ENCODE results near the gene ZSWIM6.
A peak's percentile ranks its signal among the peaks of the same experiment; 100 is the strongest.

The ZSWIM6 gene

DNA sequence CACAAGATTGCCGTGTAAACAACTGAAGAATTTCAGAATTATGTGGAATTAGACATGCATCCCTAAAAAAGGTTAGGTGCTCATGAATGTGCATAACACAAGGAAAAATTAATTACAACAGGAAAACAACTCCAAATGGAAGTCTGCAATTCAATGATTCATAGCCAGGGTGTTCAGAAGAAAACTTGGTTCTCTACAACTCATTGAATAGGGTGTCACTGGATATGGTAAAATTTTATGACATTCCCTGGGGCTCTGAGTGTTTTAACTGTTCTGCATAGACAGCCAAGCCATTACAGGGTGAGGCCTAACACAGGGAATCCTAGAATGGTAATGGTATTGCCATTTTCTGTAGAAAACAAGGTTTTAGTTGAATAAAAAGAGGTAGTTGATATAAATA is 24.4 kb upstream of the ZSWIM6 start:
- DNase-seq, result no peak

GRCh38 chr5:61308712-61309111 is 23.3 kb upstream of the ZSWIM6 start:
- DNase-seq, result no peak

GRCh38 chr5:61309115-61309514 is 22.9 kb upstream of the ZSWIM6 start:
- DNase-seq, result no peak

DNA sequence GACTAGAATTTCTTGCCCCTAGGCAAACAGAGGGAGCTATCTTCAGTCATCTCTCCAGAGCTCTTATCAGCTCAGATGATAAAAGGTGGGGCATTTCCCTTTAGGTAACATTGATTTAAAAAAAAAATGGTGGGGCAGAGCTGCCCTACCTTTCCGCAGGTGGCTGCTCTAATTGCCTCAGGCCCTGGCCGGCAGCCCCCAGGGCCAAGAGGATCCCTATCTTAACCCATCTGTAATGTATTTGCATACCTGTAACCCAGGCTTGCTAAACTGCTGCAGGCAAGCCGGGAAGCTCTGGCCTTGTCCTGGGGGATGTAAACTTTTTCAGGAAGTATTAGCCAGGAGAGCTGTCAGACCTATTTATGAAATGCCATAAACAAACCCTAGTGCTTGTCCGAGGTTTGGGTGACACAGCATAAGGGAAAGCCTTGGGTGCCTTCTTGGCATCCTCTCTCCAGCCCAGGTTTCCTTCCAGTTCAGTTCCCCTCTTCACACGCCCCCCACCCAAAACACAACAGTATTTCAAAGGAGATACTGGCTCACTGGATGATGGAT is 20.9 kb upstream of the ZSWIM6 start:
- peak; percentile 80 for DNase-seq

- DNase-seq, result no peak
Measured at GRCh38 chr5:61311836-61312808, 19.9 kb upstream of the ZSWIM6 start.

DNA sequence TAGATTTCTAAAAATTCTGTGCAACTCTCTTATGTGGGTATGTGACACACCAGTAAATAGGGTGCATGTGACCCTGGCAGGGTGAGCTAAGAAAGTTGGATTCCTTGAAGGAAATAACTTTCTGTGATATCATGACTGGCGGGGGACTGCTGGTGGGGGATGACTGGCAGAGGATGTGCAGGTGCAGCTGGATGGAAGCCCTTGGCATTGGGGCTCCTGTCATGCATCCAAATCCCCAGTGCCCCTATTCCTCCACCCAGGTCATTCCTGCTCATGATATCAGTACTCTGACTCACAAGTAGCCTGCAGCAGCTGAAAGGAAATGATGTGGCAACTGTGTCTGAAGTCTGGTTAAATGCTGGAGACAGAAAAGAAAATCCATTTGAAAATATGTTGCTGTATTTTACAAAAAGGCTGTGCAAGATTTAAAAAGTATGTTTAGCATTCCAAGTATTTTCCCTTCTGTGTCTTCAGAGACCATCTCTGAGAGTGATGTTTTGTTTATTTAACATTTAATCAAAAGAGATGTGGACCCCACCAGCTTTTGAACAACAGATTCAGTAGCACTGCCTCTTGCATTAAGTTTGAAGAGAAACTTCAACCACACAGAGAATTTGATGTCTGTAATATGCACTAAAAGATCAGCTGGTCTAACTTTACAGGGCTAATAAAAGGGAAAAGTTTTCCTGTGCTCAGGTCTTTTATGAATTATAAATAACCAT is 17.9 kb upstream of the ZSWIM6 start:
- no peak for DNase-seq

DNA sequence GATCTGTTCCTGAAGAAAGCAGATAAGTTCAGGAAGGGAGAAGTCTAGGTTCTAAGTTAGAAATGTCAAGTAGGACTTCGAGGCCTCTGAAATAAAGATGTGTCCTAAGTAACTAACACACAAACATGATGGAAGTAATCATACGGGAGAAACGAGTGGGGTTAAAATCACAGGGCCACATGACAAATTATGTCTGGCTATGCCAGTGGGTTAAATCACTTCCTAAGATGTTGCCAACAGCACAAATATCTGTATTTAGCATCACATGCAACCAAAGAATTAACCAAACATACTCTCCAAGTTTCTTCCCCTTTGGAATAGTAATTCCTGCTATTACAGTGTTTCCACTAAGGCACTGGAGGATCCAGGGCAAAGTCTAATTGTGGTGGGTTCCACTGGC is 13.7 kb upstream of the ZSWIM6 start:
- no peak for DNase-seq

DNA sequence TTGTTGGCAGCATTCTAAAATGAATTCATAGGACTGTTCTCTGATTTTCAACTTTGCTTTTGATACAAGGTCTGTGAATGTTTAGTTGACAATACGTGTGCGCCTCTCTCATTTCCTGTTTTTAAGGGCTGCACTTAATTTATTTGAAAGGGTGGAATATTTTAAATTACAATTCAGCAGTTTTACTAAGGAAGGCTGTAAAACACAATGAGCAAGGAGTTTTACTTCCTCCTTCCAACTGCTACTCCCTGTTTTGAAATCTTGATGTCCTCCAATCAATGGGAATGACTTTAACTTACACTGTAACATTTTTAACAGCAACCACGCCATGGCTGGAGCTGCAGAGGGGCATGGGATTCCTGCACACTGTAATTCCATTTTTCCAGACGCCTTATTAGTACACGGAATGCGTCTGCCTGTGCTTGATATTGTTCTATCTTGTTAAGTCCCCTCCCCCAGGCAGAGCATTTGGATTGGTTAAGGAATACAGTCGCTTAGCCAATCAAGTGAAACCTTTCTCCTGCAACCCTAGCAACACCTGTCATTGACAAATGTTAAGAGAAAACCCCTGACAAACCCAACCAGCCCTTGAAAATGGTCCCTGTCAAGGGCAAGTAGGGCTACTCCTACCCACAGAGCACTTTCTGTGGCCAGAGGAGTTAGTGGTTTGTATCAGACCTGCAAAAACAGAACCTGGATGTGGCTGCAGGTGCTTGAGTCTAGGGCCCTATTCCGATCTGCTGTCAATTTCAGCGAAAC is 12.5 kb upstream of the ZSWIM6 start:
- DNase-seq, result peak; percentile 3

DNA sequence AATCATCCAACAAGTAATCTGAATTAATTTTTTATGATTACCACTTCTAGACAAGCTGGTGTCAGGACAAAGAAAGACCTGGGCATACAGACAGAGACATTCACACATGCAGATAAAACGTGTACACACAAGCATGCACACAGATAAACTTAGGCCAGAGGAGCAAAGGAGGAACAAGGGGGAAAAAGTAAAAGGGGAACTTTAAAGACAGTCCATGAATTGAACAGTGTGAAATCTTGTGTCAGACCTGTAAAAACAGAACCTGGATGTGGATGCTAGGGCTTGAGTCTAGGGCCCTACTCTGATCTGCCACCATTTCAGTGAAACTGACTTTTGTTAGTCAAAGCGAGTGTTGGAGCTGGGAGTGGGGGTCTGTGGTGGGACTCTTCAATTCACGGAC is 11.2 kb upstream of the ZSWIM6 start:
- no peak for DNase-seq

DNA sequence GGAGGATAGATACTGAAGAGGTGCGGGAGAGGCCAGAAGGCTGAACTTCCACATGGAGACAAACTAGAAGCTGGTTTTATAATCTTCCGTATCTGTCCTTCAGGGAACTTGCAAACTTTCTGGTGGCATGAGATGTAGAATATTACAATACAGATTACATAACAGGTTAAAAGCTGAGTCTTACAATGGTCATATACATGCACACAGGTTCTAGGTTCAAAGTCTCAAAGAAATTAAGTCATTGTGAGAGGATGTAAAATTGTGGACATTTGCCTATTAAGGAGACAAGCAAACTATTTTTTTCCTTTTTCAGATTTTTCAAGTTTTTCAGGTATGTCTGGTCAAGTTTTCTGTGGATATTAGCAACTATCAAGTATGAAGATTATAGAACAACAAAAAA is 10.4 kb upstream of the ZSWIM6 start:
- DNase-seq, result no peak

DNA sequence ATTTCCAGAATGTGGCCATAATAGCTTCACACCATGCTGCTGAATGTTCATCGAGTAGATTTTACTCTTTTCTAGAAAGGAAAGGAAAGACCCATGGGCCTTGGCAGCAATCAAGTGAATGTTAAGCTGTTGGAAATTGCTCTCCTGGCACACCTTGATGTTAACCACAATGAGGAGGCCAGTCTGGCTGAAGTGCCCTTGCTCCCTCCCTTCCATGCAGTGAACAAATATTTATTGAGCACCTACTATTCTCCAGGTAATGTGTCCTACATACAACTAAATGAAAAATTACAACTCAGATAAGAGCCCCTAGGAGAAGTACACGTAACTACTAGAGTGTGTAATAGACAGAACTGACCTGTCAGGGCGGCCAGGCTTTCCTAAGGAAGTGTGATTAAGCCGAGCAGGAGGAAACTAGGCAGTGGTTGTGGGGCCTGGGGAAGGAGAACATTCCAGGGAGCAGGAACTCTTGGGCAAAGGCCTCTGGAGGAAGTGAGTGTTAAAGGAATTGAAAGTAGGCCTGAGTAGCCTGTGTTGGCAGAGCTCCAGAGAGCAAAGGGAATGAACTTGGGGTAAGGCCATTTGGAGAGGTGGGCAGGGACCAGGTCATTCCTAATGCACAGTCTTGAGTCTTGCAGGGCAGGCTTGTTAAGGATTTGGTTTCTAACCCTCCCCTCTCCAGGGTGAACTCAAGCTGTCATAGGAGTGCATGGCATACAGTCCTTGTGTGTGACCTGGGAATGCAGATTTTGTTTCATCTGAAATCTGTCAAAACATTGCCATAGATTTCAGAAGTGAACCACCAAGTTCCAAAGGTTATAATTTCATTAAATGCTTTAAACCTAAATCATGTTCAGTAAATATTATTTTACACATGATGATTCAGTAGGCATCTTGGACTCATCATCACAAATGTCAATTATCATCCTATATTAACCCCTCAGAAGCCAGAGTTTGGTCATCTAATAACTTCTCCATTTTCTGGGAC is 9.0 kb upstream of the ZSWIM6 start:
- no peak for DNase-seq

- no peak for DNase-seq
Measured at GRCh38 chr5:61327760-61328753, 4.0 kb upstream of the ZSWIM6 start.

GRCh38 chr5:61328791-61329549 is 3.1 kb upstream of the ZSWIM6 start:
- no peak for DNase-seq

DNA sequence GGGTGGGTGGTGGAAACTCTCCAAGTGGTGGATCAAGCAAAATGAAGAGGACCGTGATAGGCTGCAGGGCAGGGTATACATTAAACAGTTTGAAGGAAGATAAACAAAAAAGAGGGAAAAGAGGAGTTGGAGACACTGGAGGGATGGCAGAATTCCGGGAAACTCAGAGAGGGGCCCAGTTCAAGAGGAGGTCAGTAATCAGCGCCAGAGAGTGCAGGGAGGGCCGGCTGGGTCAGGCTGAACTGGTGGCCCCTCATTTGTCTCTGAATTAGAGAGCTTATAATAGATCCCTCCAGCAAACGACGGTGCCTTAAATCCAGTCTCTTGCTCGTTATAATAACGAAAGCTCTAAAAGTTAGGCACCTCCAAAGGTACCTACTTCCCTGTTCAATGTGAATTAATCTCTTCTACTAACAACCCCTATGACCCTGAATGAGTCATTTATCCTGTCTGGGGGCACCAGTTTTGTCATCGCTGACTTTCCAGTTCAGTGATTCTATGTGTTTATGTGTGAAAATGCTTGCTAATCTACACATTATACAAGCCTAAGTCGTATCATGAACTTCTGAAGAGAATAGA is 2.4 kb upstream of the ZSWIM6 start:
- DNase-seq, result no peak

- peak; percentile 82 for DNase-seq
Measured at GRCh38 chr5:61330341-61330844, 1.7 kb upstream of the ZSWIM6 start.

GRCh38 chr5:61330845-61331406 is 1.1 kb upstream of the ZSWIM6 start:
- DNase-seq, result peak; percentile 76

- DNase-seq, result peak; percentile 71
Measured at GRCh38 chr5:61332358-61332749, 296 bp downstream of the ZSWIM6 start.

GRCh38 chr5:61332851-61333320 is 828 bp downstream of the ZSWIM6 start:
- peak; percentile 49 for DNase-seq

Data from NCI-H146 (cell line).